ENCODE measurements around the gene CNNM2. TPM values are rescaled to one million over a fixed set of nuclear protein-coding genes. Genes with fewer than 3 reads are reported as not detected.
"Not testable (repeated sequence)": the region's sequence is repeated elsewhere in the genome, so short reads cannot be mapped to it uniquely, and the experiment has no call there.

CNNM2 gene
- total RNA-seq, 2 donors from 2014 or later: 3.4 to 5.3 TPM

DNA sequence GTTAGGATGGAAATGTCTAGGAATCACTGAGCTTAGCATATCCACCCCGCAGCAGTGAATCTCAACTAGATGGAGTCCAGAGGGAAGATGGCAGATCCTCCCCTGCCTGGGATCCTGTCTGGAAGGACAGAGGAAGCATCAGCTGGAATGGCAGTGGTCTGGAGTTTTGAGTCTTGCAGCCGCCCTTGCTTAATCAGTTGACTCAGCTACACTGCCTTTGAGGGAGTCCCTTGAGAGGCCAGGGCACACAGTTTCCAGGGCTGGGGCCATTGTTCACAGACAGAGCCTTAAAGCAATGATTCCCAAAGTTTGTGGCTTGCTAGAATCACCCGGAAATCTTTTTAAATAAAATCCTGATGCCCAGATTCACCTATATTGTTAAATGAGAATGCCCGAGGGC is 146.9 kb downstream of the CNNM2 start:
- no peak overlapping the region for H3K27ac ChIP-seq
- H3K4me3 ChIP-seq: no peak overlapping the region
- H3K27me3 ChIP-seq: no peaks in the 10 kb centered on the region
- 88 to 92% methylated on average over 4 of the region's 4 CpGs for WGBS, 2 donors
- intact Hi-C loops (cut with DNase I): loop anchor here (5.0 kb wide), 2 partner anchors 153 to 233 kb away; no protein-coding TSS in a partner anchor
- H3K9me3 ChIP-seq: no peaks in the 10 kb centered on the region
- H3K4me1 ChIP-seq: no peaks in the 10 kb centered on the region
- ATAC-seq (no peak), DNase-seq (no peak)
- TF ChIP-seq, protein P1, sequence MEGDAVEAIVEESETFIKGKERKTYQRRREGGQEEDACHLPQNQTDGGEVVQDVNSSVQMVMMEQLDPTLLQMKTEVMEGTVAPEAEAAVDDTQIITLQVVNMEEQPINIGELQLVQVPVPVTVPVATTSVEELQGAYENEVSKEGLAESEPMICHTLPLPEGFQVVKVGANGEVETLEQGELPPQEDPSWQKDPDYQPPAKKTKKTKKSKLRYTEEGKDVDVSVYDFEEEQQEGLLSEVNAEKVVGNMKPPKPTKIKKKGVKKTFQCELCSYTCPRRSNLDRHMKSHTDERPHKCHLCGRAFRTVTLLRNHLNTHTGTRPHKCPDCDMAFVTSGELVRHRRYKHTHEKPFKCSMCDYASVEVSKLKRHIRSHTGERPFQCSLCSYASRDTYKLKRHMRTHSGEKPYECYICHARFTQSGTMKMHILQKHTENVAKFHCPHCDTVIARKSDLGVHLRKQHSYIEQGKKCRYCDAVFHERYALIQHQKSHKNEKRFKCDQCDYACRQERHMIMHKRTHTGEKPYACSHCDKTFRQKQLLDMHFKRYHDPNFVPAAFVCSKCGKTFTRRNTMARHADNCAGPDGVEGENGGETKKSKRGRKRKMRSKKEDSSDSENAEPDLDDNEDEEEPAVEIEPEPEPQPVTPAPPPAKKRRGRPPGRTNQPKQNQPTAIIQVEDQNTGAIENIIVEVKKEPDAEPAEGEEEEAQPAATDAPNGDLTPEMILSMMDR (IDR thresholded peaks at IDR 0.05): no peak
- no peak for TF ChIP-seq POLR2A (IDR thresholded peaks at IDR 0.05)
- no peaks in the 10 kb centered on the region for H3K36me3 ChIP-seq (replicated peaks in 1 of 2; ENCODE audit: insufficient read depth in 1 of 2, low read depth in 2 of 2)

DNA sequence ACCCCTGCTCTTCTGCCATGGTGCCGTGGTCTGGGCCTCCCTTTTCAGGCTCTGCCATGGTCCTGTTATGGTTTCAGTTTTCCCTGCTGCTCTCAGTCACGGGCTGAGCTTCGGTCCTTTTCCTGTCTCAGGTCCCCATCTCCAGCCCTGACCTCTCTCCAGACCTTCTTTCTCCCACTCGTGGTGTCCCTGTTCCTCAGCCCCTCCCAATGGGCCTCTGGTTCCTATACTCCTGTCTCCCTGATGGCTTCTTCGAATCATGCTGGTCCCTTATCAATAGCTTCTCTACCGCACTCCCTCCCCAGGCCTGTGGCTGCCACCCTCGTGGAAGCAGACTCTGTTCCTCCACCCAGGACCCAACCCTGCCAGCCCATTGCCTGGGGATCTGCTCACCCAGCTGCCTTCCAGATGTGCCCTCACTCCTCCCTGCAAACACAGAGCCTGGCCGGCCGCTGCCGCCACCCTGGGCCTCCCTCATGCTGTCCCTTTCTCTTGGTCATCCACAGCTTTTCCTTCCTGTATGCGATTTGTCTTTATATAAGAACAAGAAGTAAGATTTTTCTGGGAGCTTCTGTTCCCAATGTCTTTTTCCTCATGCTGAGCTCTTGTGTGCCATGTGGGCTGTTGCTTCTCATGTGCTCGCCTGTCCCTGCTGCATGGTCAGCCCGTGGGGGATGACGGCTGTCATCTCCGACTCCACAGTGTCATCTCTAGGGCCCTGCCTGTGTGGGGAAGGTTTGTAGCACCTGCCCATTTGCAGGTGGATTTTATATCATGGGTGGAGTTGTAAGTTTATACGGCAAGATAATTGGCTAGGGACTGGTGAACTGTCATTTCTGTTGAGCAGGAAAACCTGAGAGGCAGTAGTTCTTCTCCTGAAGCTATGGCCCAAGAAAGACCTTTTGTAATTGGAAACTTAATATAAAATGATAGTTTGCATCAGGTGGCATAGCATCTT is 148.3 kb downstream of the CNNM2 start:
- no peak for DNase-seq
- WGBS, 2 donors: 94% methylated on average over 16 of the region's 16 CpGs
- intact Hi-C loops (cut with DNase I): loop anchor here (5.0 kb wide), 2 partner anchors 154 to 234 kb away; no protein-coding TSS in a partner anchor
- Histone ChIP-seq H3K27me3 (no peaks in the 10 kb centered on the region), H3K27ac (no peak overlapping the region), H3K9me3 (no peaks in the 10 kb centered on the region), H3K4me1 (no peaks in the 10 kb centered on the region), H3K4me3 (no peak overlapping the region), H3K36me3 (replicated peaks in 1 of 2; ENCODE audit: insufficient read depth in 1 of 2, low read depth in 2 of 2) (no peaks in the 10 kb centered on the region)
- no peak for ATAC-seq
- TF ChIP-seq, protein P1 (IDR thresholded peaks at IDR 0.05): no peak
- TF ChIP-seq POLR2A (IDR thresholded peaks at IDR 0.05): no peak

DNA sequence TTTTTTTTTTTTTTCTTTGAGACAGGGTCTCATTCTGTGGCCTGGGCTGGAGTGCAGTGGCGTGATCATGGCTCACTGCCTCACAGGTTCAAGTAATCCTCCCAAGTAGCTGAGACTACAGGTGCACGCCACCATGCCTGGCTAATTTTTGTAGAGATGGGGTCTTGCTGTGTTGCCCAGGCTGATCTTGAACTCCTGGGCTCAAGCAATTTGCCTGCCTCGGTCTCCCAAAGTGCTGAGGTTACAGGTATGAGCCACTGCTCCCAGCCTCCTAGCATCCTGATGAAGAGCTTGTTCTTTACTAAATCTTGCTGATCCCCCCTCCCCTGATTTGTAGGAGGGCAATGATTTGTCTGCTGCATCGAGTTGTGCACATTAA is 149.0 kb downstream of the CNNM2 start:
- not testable (repeated sequence) for ATAC-seq

DNA sequence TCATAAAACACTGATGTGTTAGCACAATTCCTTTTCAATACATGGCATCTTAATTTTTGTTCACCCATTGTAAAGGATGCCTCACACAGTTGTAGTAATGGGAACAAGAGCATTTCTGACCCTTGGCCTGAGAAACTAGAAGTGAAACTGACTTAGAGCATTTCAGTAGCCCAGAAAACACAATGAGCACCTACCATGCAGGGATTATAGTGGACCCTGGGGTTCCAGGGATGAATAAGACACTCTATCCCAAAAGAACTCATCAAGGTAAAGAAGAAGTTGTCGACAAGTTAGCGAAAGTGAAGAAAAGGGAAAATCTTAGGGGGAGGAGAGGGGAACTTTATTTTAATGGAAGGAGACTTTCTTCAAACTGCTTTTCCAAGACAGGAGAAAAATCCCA is 149.4 kb downstream of the CNNM2 start:
- intact Hi-C loops (cut with DNase I): loop anchor here (5.0 kb wide), 2 partner anchors 155 to 235 kb away; no protein-coding TSS in a partner anchor
- Histone ChIP-seq H3K36me3 (replicated peaks in 1 of 2; ENCODE audit: insufficient read depth in 1 of 2, low read depth in 2 of 2) (no peaks in the 10 kb centered on the region), H3K27me3 (no peaks in the 10 kb centered on the region), H3K27ac (no peak overlapping the region), H3K9me3 (no peaks in the 10 kb centered on the region), H3K4me3 (no peak overlapping the region), H3K4me1 (no peaks in the 10 kb centered on the region)
- 95% methylated on average over 2 of the region's 2 CpGs for WGBS, 2 donors
- DNase-seq (no peak), ATAC-seq (no peak)
- TF ChIP-seq, protein P1 (IDR thresholded peaks at IDR 0.05): no peak
- no peak for TF ChIP-seq POLR2A (IDR thresholded peaks at IDR 0.05)

More for the DNA sequence above, 149.0 kb downstream of the CNNM2 start:
- WGBS, 2 donors: 82 to 88% methylated on average over 3 to 4 of the region's 4 CpGs
- not testable (repeated sequence) for H3K36me3 ChIP-seq (replicated peaks in 1 of 2; ENCODE audit: insufficient read depth in 1 of 2, low read depth in 2 of 2); H3K9me3 ChIP-seq; H3K4me3 ChIP-seq; DNase-seq; H3K4me1 ChIP-seq; H3K27ac ChIP-seq; H3K27me3 ChIP-seq
- intact Hi-C loops (cut with DNase I): loop anchor here (5.0 kb wide), 2 partner anchors 155 to 235 kb away; no protein-coding TSS in a partner anchor

DNA sequence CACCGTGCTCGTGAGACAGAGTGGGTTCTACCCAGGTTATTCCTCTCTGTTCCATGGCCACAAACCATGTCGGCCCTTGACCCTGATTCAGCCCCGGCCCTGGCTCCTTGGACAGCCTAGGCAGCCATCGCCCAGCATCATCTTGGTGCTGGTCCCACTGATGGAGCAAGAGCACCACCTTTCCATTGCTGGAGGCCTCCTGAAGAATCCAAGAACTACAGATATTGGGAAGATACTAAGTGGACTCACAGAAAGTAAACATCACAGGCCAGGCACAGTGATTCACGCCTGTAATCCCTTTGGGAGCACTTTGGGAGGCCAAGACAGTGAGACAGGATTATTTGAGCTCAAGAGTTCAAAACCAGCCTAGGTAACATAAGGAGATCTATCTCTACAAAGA is 149.9 kb downstream of the CNNM2 start:
- no peaks in the 10 kb centered on the region for H3K27me3 ChIP-seq
- WGBS, 2 donors: 62 to 69% methylated on average over 6 of the region's 6 CpGs
- H3K27ac ChIP-seq: no peak overlapping the region
- TF ChIP-seq POLR2A (IDR thresholded peaks at IDR 0.05): no peak
- TF ChIP-seq, protein P1 (IDR thresholded peaks at IDR 0.05): no peak
- no peak overlapping the region for H3K4me3 ChIP-seq
- DNase-seq (no peak), ATAC-seq (no peak)
- H3K36me3 ChIP-seq (replicated peaks in 1 of 2; ENCODE audit: insufficient read depth in 1 of 2, low read depth in 2 of 2): no peaks in the 10 kb centered on the region
- no peaks in the 10 kb centered on the region for H3K9me3 ChIP-seq
- no peaks in the 10 kb centered on the region for H3K4me1 ChIP-seq
- intact Hi-C loops (cut with DNase I): loop anchor here (5.0 kb wide), 2 partner anchors 156 to 236 kb away; no protein-coding TSS in a partner anchor

Data from body of pancreas (tissue), 4 donors.